ENCODE data around the gene CLEC2A.
"Not testable (repeated sequence)": the region's sequence is repeated elsewhere in the genome, so short reads cannot be mapped to it uniquely, and the experiment has no call there.

- not testable (repeated sequence) for TF ChIP-seq EZH2 (IDR thresholded peaks at IDR 0.05; ENCODE audit: insufficient read depth, poor library complexity, severe bottlenecking); EZH2phosphoT487 (IDR thresholded peaks at IDR 0.05; ENCODE audit: insufficient read depth, low read depth)
Observed at GRCh38 chr12:9974731-9975130, 42.6 kb upstream of the CLEC2A start.
